CD4-positive, alpha-beta memory T cell (primary cell): ENCODE data around the gene KRT85. TPM values are rescaled to one million over a fixed set of nuclear protein-coding genes. Genes with fewer than 3 reads are reported as not detected.
A peak's percentile ranks its signal among the peaks of the same experiment; 100 is the strongest.

ENCODE experiments used
- CTCF ChIA-PET: fragments of 350-600 bp; sonication (Branson Sonifier 250); formaldehyde crosslinking; loops from one replicate; lab custom pipeline; 2021; ENCODE audit warnings: inconsistent platforms; ENCODE audit not compliant: partially characterized antibody; lab: Charles Lee
- POLR2A ChIA-PET: fragments of 350-600 bp; sonication (Branson Sonifier 250); formaldehyde crosslinking; loops from one replicate; lab custom pipeline; 2021; ENCODE audit not compliant: partially characterized antibody; lab: Charles Lee
- DNase-seq, 5 donors: peaks; one replicate each; pipeline versions ENCODE4 v3.0.0 to v3.0.0-alpha.2; 2020 to 2022; ENCODE audit warnings: mixed read lengths in 1 of 5
- H3K27ac ChIP-seq: one replicate; pipeline ENCODE4 v1.7.0; 2013; ENCODE audit warnings: low read depth, low read length
- H3K27me3 ChIP-seq: 2 replicates; pipeline ENCODE4 v1.7.0; 2013; ENCODE audit warnings: mild to moderate bottlenecking, low read length, moderate library complexity; ENCODE audit not compliant: insufficient read depth
- H3K36me3 ChIP-seq: 2 replicates; pipeline ENCODE4 v1.7.0; 2013; ENCODE audit warnings: mild to moderate bottlenecking, low read length, moderate library complexity; ENCODE audit not compliant: insufficient read depth
- H3K4me1 ChIP-seq: 2 replicates; pipeline ENCODE4 v1.7.0; 2013; ENCODE audit warnings: mild to moderate bottlenecking, low read length, moderate library complexity; ENCODE audit not compliant: insufficient read depth
- H3K4me3 ChIP-seq, 2 donors: one replicate each; pipeline ENCODE4 v1.7.0; 2013; ENCODE audit warnings: low read length in 2 of 2, mild to moderate bottlenecking in 1 of 2
- H3K9me3 ChIP-seq, 2 donors: one replicate each; pipeline ENCODE4 v1.7.0; 2013; ENCODE audit warnings: low read length in 2 of 2, control low read depth in 1 of 2; ENCODE audit not compliant: control insufficient read depth in 1 of 2
- H3K27ac Mint-ChIP-seq, 7 donors: one replicate each; pipeline ENCODE4 v1.8.0; 2020 to 2021; ENCODE audit warnings: mixed read lengths in 7 of 7, mild to moderate bottlenecking in 6 of 7, inconsistent platforms in 3 of 7, moderate library complexity in 3 of 7
- H3K27me3 Mint-ChIP-seq, 2 donors: one replicate each; pipeline ENCODE4 v1.8.0; 2020 to 2021; ENCODE audit warnings: mixed read lengths in 2 of 2
- H3K36me3 Mint-ChIP-seq, 2 donors: one replicate each; pipeline ENCODE4 v1.8.0; 2020 to 2021; ENCODE audit warnings: mixed read lengths in 2 of 2, inconsistent platforms in 1 of 2, mild to moderate bottlenecking in 1 of 2
- H3K4me1 Mint-ChIP-seq, 4 donors: one replicate each; pipeline ENCODE4 v1.8.0; 2020 to 2021; ENCODE audit warnings: mixed read lengths in 4 of 4, mild to moderate bottlenecking in 1 of 4
- H3K4me3 Mint-ChIP-seq, 8 donors: one replicate each; pipeline ENCODE4 v1.8.0; 2020 to 2021; ENCODE audit warnings: mixed read lengths in 8 of 8, mild to moderate bottlenecking in 7 of 8, moderate library complexity in 6 of 8, inconsistent platforms in 3 of 8
- H3K9me3 Mint-ChIP-seq, 8 donors: one replicate each; pipeline ENCODE4 v1.8.0; 2020 to 2021; ENCODE audit warnings: mixed read lengths in 8 of 8, mild to moderate bottlenecking in 5 of 8, inconsistent platforms in 3 of 8, moderate library complexity in 1 of 8
- intact Hi-C: fragments of 100-400 bp; cut with micrococcal nuclease; formaldehyde crosslinking; loops from one replicate; pipeline ENCODE4 v1.15.1; 2023
- polyA plus RNA-seq, 2 donors: library from polyadenylated mRNA; unstranded; fragments of 300-500 nt; fragmentation: Illumina TruSeq; gene quantifications; one replicate each; pipeline ENCODE4 v1.2.3, GENCODE V29; 2021
- total RNA-seq, 2 experiments: library from RNA; stranded (reverse); gene quantifications; one replicate each; pipeline ENCODE4 v1.2.3, GENCODE V29; 2021

Gene KRT85
- total and polyA plus RNA-seq, 4 experiments from 2014 or later: not detected

- peaks cover 7 to 21% of the 10 kb centered on the region in 2 donors for H3K27me3 Mint-ChIP-seq
- POLR2A ChIA-PET: no interaction called here
- H3K4me1 Mint-ChIP-seq: no peaks in the 10 kb centered on the region
- H3K36me3 Mint-ChIP-seq: no peaks in the 10 kb centered on the region
- peaks cover 0 to under 1% (median 0%) of the 10 kb centered on the region in 8 donors for H3K9me3 Mint-ChIP-seq
- Histone ChIP-seq H3K27me3 (no peaks in the 10 kb centered on the region), H3K4me1 (no peaks in the 10 kb centered on the region), H3K9me3 (no peaks in the 10 kb centered on the region), H3K4me3 (no peak overlapping the region), H3K36me3 (no peaks in the 10 kb centered on the region), H3K27ac (no peak overlapping the region)
- CTCF ChIA-PET: interaction anchor here (1.7 to 2.0 kb wide), 3 partner anchors 40 to 513 kb away, joined by 3 to 6 read pairs (median 5); no protein-coding TSS in a partner anchor
- intact Hi-C loops: no loop called here
- H3K27ac Mint-ChIP-seq: no peak overlapping the region
- no peak overlapping the region for H3K4me3 Mint-ChIP-seq
- no peak for DNase-seq
Measured at GRCh38 chr12:52368508-52368907, 1.2 kb upstream of the KRT85 start.

DNA sequence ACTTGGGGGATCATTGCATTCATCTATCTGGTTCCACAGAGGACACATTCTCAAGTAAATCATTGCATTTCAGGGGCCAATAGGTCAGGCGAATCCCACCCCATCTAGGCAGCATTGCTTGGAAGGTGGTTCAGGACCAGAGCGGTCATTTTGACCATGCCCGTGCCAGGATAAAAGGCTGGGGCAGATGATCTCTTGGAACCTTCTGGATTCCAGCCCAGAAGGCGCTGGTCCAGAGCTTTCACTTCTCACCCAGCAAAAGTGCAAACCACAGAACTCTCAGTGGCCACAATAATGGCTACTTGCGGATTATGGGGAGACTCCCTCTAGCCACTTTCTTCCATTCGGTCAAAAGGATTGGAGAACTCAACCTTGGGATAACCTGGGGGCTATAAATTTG, 595 bp upstream of the KRT85 start:
- no peak overlapping the region for H3K4me3 Mint-ChIP-seq
- Histone ChIP-seq H3K27ac (no peak overlapping the region), H3K4me1 (no peaks in the 10 kb centered on the region), H3K9me3 (no peaks in the 10 kb centered on the region), H3K27me3 (no peaks in the 10 kb centered on the region), H3K36me3 (no peaks in the 10 kb centered on the region), H3K4me3 (no peak overlapping the region)
- H3K27ac Mint-ChIP-seq: no peak overlapping the region
- DNase-seq: no peak
- intact Hi-C loops: no loop called here
- H3K27me3 Mint-ChIP-seq: peaks cover 7 to 21% of the 10 kb centered on the region in 2 donors
- CTCF ChIA-PET: interaction anchor here (1.7 kb wide), 2 partner anchors 40 to 514 kb away, joined by 3 to 5 read pairs; no protein-coding TSS in a partner anchor
- POLR2A ChIA-PET: no interaction called here
- no peaks in the 10 kb centered on the region for H3K9me3 Mint-ChIP-seq
- H3K4me1 Mint-ChIP-seq: no peaks in the 10 kb centered on the region
- H3K36me3 Mint-ChIP-seq: no peaks in the 10 kb centered on the region

- CTCF ChIA-PET: no interaction called here
- no peaks in the 10 kb centered on the region for H3K36me3 Mint-ChIP-seq
- H3K4me3 ChIP-seq: no peak overlapping the region
- DNase-seq: no peak
- H3K4me1 ChIP-seq: no peaks in the 10 kb centered on the region
- no peak overlapping the region for H3K27ac Mint-ChIP-seq
- no peak overlapping the region for H3K4me3 Mint-ChIP-seq
- H3K27ac ChIP-seq: no peak overlapping the region
- H3K27me3 Mint-ChIP-seq: peaks cover 3 to 12% of the 10 kb centered on the region in 2 donors
- H3K36me3 ChIP-seq: no peaks in the 10 kb centered on the region
- no peaks in the 10 kb centered on the region for H3K9me3 ChIP-seq
- H3K4me1 Mint-ChIP-seq: peaks cover 0 to 2% (median 0%) of the 10 kb centered on the region in 4 donors
- H3K9me3 Mint-ChIP-seq: no peaks in the 10 kb centered on the region
- H3K27me3 ChIP-seq: no peaks in the 10 kb centered on the region
- POLR2A ChIA-PET: no interaction called here
- intact Hi-C loops: no loop called here
Measured at GRCh38 chr12:52364901-52365489, 2.3 kb downstream of the KRT85 start.

DNA sequence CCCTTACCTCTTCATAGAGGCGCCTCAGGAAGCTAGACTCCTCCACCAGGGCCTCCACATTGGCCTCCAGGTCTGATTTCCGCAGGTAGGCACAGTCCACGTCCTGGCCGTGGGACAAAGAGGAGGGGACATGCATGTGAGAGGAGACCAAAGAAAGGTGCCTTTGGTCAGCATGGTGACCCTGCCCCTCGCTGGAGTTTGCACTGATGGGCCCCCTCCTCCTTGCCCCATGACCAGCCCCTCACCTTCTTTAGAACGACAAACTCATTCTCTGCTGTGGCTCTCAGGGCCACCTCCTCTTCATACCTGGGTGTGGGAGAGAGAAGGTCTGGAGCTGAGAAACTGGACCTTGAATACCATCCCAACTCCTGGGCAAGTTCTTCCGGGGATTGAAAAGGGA, 3.2 kb downstream of the KRT85 start:
- H3K36me3 ChIP-seq: no peaks in the 10 kb centered on the region
- no peaks in the 10 kb centered on the region for H3K9me3 ChIP-seq
- Mint-ChIP-seq H3K9me3 (no peaks in the 10 kb centered on the region), H3K4me1 (peaks cover under 1 to 8% (median 3%) of the 10 kb centered on the region in 4 donors), H3K27me3 (peaks cover 3 to 16% of the 10 kb centered on the region in 2 donors), H3K36me3 (no peaks in the 10 kb centered on the region), H3K27ac (no peak overlapping the region), H3K4me3 (no peak overlapping the region)
- POLR2A ChIA-PET: no interaction called here
- no peak overlapping the region for H3K27ac ChIP-seq
- no peak overlapping the region for H3K4me3 ChIP-seq
- DNase-seq: no peak
- CTCF ChIA-PET: no interaction called here
- H3K27me3 ChIP-seq: no peaks in the 10 kb centered on the region
- intact Hi-C loops: no loop called here
- peaks cover 2% of the 10 kb centered on the region for H3K4me1 ChIP-seq

GRCh38 chr12:52363111-52363679, 4.1 kb downstream of the KRT85 start:
- H3K27me3 Mint-ChIP-seq: peaks cover 2 to 11% of the 10 kb centered on the region in 2 donors
- peaks cover 9 to 16% (median 10%) of the 10 kb centered on the region in 4 donors for H3K4me1 Mint-ChIP-seq
- no peak overlapping the region for H3K4me3 ChIP-seq
- no peak for DNase-seq
- intact Hi-C loops: no loop called here
- no peaks in the 10 kb centered on the region for H3K9me3 Mint-ChIP-seq
- no peaks in the 10 kb centered on the region for H3K36me3 Mint-ChIP-seq
- no peaks in the 10 kb centered on the region for H3K36me3 ChIP-seq
- ChIA-PET CTCF (no interaction called here), POLR2A (no interaction called here)
- H3K9me3 ChIP-seq: no peaks in the 10 kb centered on the region
- H3K27ac Mint-ChIP-seq: peak overlapping the region in 1 of 7 donors; percentile 56
- H3K4me1 ChIP-seq: peaks cover 10% of the 10 kb centered on the region
- no peak overlapping the region for H3K4me3 Mint-ChIP-seq
- no peaks in the 10 kb centered on the region for H3K27me3 ChIP-seq
- no peak overlapping the region for H3K27ac ChIP-seq

DNA sequence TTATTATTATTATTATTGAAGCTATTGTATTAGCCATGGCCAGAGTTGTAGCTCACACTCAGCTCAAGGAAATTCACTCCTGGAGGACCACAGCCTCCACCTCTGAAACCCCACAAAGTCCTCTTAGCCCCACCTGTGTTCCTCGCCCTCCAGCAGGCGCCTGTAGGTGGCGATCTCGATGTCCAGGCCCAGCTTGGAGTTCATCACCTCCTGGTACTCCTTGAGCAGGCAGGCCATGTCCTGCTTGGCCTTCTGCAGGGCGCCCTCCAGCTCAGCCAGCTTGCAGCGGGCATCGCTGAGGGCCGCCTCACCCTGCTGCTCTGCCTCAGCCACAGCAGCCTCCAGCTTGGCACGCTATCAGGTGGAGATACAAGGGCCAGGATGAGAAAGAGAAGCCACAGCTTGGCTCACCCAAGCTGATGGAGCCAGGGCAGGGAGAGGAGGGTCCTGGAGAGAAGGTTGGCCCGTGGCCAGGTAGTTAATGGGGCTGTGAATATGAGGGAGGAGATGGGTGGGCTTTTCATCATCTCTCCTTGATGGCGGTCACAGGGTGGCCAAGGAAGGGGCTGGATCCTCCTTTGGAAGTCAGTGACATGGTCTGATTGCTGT, 5.1 kb downstream of the KRT85 start:
- H3K27me3 Mint-ChIP-seq: peaks cover 2 to 10% of the 10 kb centered on the region in 2 donors
- H3K36me3 Mint-ChIP-seq: no peaks in the 10 kb centered on the region
- no peaks in the 10 kb centered on the region for H3K36me3 ChIP-seq
- peaks cover 9 to 20% (median 10%) of the 10 kb centered on the region in 4 donors for H3K4me1 Mint-ChIP-seq
- no peaks in the 10 kb centered on the region for H3K9me3 Mint-ChIP-seq
- H3K9me3 ChIP-seq: no peaks in the 10 kb centered on the region
- H3K27ac ChIP-seq: no peak overlapping the region
- POLR2A ChIA-PET: no interaction called here
- no peak overlapping the region for H3K4me3 ChIP-seq
- H3K27ac Mint-ChIP-seq: no peak overlapping the region
- H3K4me1 ChIP-seq: peaks cover 12% of the 10 kb centered on the region
- CTCF ChIA-PET: interaction anchor here (0.9 to 1.7 kb wide), 5 partner anchors 10 to 523 kb away, joined by 3 to 7 read pairs (median 4); no protein-coding TSS in a partner anchor
- H3K4me3 Mint-ChIP-seq: no peak overlapping the region
- DNase-seq: no peak
- no peaks in the 10 kb centered on the region for H3K27me3 ChIP-seq
- intact Hi-C loops: no loop called here

- DNase-seq: no peak
- H3K36me3 Mint-ChIP-seq: no peaks in the 10 kb centered on the region
- POLR2A ChIA-PET: no interaction called here
Measured at GRCh38 chr12:52361553-52361952, 5.7 kb downstream of the KRT85 start.

More at GRCh38 chr12:52361553-52361952, 5.7 kb downstream of the KRT85 start:
- no peak overlapping the region for H3K27ac Mint-ChIP-seq
- CTCF ChIA-PET: interaction anchor here (0.9 to 1.7 kb wide), 5 partner anchors 11 to 523 kb away, joined by 3 to 7 read pairs (median 4); no protein-coding TSS in a partner anchor
- intact Hi-C loops: no loop called here
- Histone ChIP-seq H3K27ac (no peak overlapping the region), H3K36me3 (no peaks in the 10 kb centered on the region), H3K9me3 (no peaks in the 10 kb centered on the region), H3K4me3 (no peak overlapping the region), H3K27me3 (no peaks in the 10 kb centered on the region), H3K4me1 (peaks cover 12% of the 10 kb centered on the region)
- H3K27me3 Mint-ChIP-seq: peaks cover 2 to 10% of the 10 kb centered on the region in 2 donors
- H3K9me3 Mint-ChIP-seq: no peaks in the 10 kb centered on the region
- H3K4me3 Mint-ChIP-seq: no peak overlapping the region
- peaks cover 9 to 20% (median 10%) of the 10 kb centered on the region in 4 donors for H3K4me1 Mint-ChIP-seq
